Left forelimb (tissue), 1 donor: ENCODE measurements around the gene PSPH.
"Not testable (repeated sequence)": the region's sequence is repeated elsewhere in the genome, so short reads cannot be mapped to it uniquely, and the experiment has no call there.

Experiments
- DNase-seq: peaks from one replicate; pipeline ENCODE4 v3.0.0-alpha.2; 2018; ENCODE audit warnings: low spot score

The PSPH gene

DNA sequence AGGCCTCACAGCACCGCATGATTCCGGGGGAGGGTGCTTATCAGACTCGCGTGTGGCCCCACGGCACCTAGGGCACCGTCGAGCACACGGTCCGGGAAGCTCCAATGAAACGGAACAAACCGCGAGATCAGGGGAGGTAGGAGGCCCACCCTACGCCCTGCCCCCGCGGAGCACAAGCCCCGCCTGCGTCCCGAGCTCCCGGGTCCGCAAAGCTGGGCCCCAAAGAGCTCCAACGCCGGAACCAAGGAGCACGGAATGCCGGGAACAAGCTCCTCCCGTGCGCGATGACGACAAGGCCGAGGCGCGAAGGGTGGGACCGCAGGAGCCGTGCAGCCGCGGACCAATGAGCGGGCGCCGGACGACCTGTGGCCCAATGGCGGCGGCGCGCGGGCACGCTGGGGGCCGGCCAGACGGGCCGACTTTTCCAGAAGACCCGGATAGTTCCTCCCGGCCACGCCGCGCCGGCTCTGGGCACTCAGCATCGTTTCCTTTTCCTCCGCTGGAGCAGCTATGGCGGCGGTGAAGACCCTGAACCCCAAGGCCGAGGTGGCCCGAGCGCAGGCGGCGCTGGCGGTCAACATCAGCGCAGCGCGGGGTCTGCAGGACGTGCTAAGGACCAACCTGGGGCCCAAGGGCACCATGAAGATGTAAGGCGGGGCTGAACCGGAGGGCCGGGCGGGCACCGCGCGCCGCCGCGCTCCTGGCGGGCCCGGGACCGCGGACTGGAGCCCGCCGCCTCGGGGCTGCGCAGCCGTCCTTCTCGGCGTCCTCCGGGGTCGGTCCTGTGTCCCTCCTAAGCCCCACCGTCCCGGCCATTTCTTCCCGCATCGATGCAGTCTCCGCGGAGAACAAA is at the start of gene PSPH, which contains the start of gene CCT6A:
Gene PSPH, minus strand, starts transcription at position 106 of the 853 bp plus-strand sequence. CDS start 30,232 bp downstream, outside the sequence.
Gene CCT6A, plus strand, starts transcription at position 427 of the 853 bp plus-strand sequence. Its CDS starts 84 bp downstream, at position 511.
- DNase-seq, result peak; percentile 99

GRCh38 chr7:56099653-56100052 is 48.4 kb upstream of the PSPH start:
- DNase-seq, result no peak

GRCh38 chr7:56098187-56099008 is 47.2 kb upstream of the PSPH start:
- DNase-seq, result not testable (repeated sequence)

- DNase-seq, result no peak
Observed at GRCh38 chr7:56097700-56098099, 46.5 kb upstream of the PSPH start.

DNA sequence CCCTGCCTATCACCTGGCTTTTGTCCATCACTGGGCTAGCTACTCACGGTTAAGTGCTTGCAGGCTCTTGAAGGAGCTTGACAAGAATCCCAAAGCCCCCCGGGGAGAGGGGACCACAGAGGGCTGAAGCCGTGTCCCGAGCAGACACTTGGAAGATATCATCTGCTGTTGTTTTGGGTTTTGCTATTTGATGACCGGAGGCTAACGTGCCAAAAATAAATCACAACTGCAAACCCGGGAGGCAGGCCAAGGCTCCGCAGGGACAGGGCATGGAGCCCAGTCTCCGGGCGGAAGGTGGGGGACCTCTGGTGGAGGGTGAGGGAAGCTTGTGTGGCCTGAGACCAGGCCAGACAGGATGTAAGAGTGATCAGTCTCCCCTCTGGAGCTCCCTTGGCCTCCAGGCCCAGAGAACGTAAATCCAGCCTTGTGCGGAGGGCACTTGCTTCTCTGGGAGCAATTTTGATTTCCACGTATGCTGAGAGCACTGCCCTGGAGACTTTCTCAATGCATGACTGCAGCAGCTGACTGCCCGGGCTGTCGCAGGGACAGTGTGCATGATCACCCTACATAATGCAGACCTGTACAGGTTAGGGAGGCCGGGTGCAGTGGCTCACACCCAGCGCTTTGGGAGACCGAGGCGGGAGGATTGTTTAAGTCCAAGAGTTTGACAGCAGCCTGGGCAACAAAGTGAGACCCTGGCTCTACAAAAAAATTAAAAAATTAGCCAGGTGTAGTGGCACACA is 41.7 kb upstream of the PSPH start, which contains the start of gene PHKG1:
Gene PHKG1, minus strand, starts transcription at position 164 of the 743 bp plus-strand sequence. CDS start 4,011 bp downstream, outside the sequence.
- DNase-seq, result peak; percentile 87

DNA sequence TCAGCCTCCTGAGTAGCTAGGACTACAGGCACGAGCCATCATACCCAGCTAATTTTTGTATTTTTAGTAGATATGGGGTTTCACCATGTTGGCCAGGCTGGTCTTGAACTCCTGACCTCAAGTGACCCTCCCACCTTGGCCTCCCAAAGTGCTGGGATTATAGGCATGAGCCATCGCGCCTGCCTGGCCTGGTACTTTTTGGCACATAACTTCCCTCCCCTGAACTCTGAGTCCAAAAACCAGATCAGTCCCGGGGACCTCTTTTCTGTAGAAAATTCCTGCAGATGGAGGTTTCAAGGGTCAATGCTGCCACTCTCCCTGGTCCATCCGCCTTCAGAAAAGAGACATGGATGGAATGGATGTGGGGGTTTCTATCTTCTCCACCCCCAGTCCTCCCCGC is 41.1 kb upstream of the PSPH start:
- not testable (repeated sequence) for DNase-seq

DNA sequence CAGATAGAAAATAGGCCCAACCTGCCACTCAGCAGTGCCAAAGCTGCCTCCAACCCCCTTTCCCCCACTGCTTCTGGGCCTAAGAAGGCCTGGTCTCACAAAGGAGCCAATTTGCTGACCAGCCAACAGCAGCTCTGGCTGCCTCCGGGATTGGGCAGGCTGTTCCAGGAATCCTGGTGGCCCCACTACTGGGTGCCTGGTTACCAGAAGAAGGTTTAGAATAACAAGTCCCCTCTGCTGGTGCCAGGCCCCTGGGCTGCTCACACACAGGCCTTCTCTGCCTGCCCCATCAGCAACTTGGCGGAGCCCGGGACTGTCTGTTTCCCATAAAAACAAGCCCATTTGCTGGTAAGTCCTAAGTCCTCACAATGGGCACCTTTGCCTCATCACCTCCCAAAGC is 40.3 kb upstream of the PSPH start:
- DNase-seq, result no peak

DNA sequence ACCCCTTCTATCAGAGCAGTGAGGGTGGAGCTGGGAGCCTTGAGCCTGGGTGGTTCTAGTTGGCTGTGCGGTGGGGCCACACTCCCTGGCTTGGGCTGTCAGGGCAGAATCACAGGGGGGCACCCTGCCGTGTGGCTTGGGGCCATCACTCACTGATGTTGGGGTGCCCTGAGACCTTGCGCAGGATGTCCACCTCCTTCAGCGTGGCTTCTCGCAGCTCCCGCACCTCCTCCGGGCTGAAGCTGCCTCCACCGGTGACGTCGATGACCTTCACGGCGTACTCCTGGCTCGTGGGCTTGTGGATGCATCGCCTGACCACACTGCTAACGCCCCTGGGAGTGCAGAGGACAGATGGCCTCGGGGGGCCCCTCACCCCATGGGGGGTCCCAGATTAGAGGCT is 36.2 kb upstream of the PSPH start:
- no peak for DNase-seq

DNA sequence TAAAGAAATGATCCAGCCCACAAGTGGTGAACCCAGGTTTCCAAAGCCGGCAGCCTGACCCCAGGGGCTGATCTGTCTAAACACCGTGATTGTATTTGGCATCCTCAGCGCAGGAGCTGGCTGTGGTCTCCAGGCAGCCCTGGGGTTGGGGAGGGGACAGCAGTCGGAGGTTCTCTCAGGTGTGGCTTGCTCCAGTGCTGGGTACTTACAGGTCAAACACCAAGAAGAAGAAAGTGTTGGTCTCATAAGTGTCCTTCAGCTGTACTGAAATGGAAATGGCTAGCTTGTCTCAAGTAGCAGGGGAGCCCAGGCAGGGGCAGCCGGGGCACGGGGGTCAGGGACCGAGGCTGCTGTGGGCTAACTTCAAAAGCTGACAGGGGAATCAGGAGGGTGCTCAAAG is 35.5 kb upstream of the PSPH start:
- no peak for DNase-seq

- DNase-seq, result peak; percentile 64
Observed at GRCh38 chr7:56083150-56083785, 32.0 kb upstream of the PSPH start.

- DNase-seq, result no peak
Observed at GRCh38 chr7:56081626-56082340, 30.5 kb upstream of the PSPH start.

GRCh38 chr7:56080726-56081435 is 29.6 kb upstream of the PSPH start:
- not testable (repeated sequence) for DNase-seq

DNA sequence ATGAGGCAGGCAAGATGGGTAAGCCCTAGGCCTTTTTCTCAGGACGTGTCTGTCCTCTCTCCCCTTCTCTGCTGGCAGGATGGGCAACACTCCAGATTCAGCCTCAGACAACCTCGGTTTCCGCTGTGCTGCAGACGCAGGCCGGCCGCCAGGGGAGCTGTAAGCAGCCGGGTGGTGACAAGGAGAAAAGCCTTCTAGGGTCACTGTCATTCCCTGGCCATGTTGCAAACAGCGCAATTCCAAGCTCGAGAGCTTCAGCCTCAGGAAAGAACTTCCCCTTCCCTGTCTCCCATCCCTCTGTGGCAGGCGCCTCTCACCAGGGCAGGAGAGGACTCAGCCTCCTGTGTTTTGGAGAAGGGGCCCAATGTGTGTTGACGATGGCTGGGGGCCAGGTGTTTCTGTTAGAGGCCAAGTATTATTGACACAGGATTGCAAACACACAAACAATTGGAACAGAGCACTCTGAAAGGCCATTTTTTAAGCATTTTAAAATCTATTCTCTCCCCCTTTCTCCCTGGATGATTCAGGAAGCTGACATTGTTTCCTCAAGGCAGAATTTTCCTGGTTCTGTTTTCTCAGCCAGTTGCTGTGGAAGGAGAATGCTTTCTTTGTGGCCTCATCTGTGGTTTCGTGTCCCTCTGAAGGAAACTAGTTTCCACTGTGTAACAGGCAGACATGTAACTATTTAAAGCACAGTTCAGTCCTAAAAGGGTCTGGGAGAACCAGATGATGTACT is 28.4 kb upstream of the PSPH start:
- DNase-seq, result no peak

DNA sequence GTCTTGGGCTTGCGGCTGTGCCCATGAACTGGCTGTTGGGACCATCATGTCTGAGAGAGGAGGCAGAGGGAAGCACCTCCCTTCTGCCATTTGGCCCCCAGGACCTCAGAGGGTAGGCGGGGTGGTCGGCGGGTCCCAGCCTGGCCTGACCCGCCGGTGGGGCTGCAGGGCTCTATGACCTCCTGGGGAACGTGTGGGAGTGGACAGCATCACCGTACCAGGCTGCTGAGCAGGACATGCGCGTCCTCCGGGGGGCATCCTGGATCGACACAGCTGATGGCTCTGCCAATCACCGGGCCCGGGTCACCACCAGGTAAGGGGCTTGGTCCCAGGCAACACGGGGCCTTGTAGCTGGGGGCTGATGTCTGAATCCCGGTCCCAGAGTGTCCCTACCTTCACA is 27.0 kb upstream of the PSPH start:
- no peak for DNase-seq

DNA sequence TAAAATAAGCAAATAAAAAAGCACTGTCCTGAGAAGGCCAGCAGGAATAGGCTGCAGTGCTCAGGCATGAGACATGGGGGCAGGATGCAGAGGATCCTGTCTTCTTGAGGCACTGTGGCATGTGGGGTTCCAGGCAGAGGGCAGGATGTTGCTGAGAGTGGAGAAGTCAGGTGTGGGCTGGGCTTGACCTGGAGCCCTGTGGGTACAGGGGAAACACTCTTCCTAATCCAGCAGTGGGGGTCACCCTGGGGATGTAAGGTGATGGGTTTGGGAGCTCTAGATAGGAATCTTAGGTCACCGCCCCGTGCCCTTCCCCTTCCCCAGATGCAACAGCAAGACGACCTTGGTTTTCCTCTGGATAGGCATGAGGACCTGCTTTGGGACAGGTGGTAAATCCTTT is 26.4 kb upstream of the PSPH start:
- peak; percentile 33 for DNase-seq

DNA sequence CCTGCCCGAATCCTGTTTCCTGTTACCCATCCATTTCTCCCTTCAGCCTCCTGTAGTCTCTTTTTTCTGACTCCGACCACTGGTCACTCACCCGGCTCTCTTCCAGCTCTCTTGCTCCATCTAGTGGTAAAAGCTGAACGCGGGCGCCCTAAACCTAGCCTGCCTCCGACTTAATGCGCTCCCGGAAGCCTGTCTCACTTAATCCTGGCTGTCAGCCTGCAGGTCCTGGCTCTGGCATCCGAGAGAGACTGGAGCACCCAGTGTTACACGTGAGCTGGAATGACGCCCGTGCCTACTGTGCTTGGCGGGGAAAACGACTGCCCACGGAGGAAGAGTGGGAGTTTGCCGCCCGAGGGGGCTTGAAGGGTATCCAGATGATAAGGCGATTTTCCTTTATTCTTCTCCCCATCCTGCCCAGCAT is 23.1 kb upstream of the PSPH start:
- peak; percentile 81 for DNase-seq

GRCh38 chr7:56066376-56066775 is 15.1 kb upstream of the PSPH start:
- not testable (repeated sequence) for DNase-seq

- peak; percentile 95 for DNase-seq
Observed at GRCh38 chr7:56063882-56064625, 12.8 kb upstream of the PSPH start, which contains the start of gene SUMF2. Gene SUMF2, plus strand, starts transcription at chr7:56064286. Its CDS starts 26 bp downstream, at chr7:56064312.

GRCh38 chr7:56063500-56063881 is 12.2 kb upstream of the PSPH start:
- DNase-seq, result no peak
